Kidney epithelial cell (primary cell): ENCODE results near the gene FERD3L. TPM values are rescaled to one million over a fixed set of nuclear protein-coding genes. Genes with fewer than 3 reads are reported as not detected.

ENCODE experiments used
- DNase-seq: peaks from one replicate; pipeline ENCODE4 v3.0.0-alpha.2; 2010; ENCODE audit warnings: low read depth
- H3K27me3 ChIP-seq: 2 replicates; pipeline ENCODE4 v1.6.0; 2011; ENCODE audit warnings: low read length; ENCODE audit not compliant: control insufficient read depth, insufficient read depth
- H3K36me3 ChIP-seq: 2 replicates; pipeline ENCODE4 v1.5.1; 2011; ENCODE audit warnings: low read length; ENCODE audit not compliant: control insufficient read depth, insufficient read depth
- H3K4me3 ChIP-seq: 2 replicates; pipeline ENCODE4 v1.5.1; 2011; ENCODE audit warnings: low read depth, mild to moderate bottlenecking, control low read depth, low read length
- total RNA-seq: library from RNA; depleted of rRNA; stranded (reverse); fragments of >200 nt; gene quantifications from 2 replicates; pipeline ENCODE4 v1.2.3, GENCODE V29; 2015
- TF ChIP-seq, protein P1 (sequence below): IDR thresholded peaks from 2 replicates; pipeline ENCODE4 v1.5.1; 2011; ENCODE audit warnings: mild to moderate bottlenecking, moderate library complexity, low read length, control low read depth, inconsistent platforms; ENCODE audit not compliant: insufficient read depth, poor library complexity, severe bottlenecking

The FERD3L gene
- total RNA-seq, 1 donor from 2014 or later, result not detected

DNA sequence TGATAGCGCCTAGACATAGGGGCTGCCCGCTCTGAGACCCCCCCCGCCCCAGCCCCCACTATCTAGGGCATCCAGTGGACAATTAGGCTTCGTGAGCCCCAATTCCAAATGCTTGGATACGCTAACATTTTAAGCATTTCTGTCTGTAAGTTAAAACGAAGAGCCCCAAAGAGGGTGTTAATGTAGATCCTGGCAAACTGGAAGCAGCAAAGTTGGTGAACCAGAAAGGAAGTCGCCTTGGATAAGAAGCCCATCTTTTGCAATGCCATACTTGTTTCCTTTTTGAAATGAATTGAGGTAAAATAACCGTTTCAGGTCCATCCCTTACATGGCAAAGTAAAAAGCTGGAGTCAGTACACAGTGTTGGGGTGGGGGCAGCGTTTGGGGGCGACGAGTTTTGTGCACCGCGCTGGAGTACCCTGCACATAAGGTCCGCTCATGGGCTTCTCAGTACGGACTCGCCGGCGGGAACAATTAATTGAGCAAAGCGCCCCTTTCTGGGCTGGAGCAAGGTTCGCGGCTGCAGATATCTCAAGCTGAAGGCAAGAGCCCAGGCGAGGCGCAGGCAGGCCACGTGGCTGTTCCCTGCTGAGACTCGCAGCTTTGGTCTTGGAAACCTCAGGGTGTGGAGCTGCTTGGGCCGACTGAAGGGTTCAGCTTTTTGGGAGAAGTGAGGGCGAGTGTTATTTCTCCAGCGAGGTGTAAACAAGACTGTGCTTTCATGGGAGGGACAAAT is 26.4 kb downstream of the FERD3L start:
- H3K27me3 ChIP-seq, result peaks cover 50% of the 10 kb centered on the region
- no peak overlapping the region for H3K4me3 ChIP-seq
- TF ChIP-seq, protein P1, sequence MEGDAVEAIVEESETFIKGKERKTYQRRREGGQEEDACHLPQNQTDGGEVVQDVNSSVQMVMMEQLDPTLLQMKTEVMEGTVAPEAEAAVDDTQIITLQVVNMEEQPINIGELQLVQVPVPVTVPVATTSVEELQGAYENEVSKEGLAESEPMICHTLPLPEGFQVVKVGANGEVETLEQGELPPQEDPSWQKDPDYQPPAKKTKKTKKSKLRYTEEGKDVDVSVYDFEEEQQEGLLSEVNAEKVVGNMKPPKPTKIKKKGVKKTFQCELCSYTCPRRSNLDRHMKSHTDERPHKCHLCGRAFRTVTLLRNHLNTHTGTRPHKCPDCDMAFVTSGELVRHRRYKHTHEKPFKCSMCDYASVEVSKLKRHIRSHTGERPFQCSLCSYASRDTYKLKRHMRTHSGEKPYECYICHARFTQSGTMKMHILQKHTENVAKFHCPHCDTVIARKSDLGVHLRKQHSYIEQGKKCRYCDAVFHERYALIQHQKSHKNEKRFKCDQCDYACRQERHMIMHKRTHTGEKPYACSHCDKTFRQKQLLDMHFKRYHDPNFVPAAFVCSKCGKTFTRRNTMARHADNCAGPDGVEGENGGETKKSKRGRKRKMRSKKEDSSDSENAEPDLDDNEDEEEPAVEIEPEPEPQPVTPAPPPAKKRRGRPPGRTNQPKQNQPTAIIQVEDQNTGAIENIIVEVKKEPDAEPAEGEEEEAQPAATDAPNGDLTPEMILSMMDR, result no peak
- DNase-seq, result no peak
- H3K36me3 ChIP-seq, result no peaks in the 10 kb centered on the region

DNA sequence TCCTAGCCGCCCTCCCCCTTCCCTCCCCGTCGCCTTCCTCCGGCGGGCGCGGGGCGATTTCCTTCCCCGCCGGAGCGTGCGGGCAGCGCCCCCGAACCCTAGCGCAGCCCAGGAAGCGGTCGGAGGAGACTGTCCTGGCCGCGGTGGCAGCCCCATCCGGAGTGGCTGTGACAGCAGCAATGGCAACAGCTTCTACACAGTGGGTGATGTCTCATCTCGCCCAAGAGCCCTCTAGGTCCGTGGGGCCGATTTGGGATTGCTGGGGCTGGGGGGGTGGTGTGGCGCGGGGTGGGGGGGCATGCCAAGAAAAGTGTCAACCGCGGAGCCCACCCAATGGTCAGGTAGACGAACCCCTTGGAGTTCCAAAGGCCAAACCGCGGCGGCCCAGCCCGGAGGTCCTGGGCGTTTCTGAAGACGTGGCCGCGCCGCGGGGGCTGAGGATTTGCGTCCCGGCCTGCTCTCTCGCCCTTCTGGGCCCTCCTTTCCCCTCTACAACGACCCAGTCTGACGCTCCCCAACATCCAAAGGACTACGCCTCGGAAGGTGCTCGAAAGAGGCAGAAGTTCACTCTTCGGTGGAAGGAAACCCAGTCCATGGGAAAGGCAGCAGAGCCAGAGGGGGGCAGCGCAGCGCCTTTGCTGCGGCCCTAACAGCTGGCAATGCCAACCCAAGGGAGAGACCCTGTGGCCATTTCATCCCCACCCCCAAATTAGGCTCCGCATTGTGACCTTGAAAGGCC is 27.2 kb downstream of the FERD3L start:
- no peak for DNase-seq
- H3K27me3 ChIP-seq, result peaks cover 56% of the 10 kb centered on the region
- peak overlapping the region; percentile 31 for H3K4me3 ChIP-seq
- TF ChIP-seq, protein P1, result no peak
- H3K36me3 ChIP-seq, result no peaks in the 10 kb centered on the region

DNA sequence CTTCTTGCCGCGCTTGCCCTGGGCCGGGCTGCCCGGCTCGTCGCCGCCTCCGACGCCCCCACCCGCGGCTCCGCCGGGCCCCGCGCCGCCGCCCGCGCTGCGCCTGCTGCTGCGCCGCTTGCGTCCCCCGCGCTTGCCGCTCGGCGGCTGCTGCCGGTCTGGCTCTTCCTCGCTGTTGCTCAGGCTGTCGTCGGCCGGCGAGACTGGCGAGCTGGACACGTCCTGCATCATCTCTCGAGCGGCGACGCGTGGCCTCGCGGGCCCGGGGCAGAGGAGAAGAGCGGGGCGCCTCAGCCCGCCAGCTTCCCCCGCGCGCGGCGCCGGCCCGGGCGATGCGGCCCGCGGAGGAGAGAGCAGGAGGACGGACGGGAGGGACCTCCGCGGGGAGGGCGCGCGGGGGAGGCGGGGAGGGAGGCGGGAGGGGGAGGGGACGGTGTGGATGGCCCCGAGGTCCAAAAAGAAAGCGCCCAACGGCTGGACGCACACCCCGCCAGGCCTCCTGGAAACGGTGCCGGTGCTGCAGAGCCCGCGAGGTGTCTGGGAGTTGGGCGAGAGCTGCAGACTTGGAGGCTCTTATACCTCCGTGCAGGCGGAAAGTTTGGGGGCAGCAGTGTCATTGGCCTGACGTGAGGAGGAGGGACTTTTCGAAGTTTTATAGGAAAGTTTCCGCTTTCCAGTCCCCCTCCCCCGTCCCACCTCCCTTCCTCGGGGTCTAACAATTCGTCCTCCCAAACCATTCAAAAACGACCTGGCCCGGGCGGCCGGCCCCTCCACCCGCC is 27.9 kb downstream of the FERD3L start, which contains the start of gene TWIST1:
Gene TWIST1 (minus strand): TSS at position 546 of the 779 bp plus-strand sequence. CDS start 315 bp downstream, at position 231.
- TF ChIP-seq, protein P1, result no peak
- H3K4me3 ChIP-seq, result peak within 1 kb of the TSS; percentile 39
- H3K36me3 ChIP-seq, result no peaks in the 10 kb centered on the region
- peak; percentile 16 for DNase-seq
- peaks cover 63% of the 10 kb centered on the region for H3K27me3 ChIP-seq

DNA sequence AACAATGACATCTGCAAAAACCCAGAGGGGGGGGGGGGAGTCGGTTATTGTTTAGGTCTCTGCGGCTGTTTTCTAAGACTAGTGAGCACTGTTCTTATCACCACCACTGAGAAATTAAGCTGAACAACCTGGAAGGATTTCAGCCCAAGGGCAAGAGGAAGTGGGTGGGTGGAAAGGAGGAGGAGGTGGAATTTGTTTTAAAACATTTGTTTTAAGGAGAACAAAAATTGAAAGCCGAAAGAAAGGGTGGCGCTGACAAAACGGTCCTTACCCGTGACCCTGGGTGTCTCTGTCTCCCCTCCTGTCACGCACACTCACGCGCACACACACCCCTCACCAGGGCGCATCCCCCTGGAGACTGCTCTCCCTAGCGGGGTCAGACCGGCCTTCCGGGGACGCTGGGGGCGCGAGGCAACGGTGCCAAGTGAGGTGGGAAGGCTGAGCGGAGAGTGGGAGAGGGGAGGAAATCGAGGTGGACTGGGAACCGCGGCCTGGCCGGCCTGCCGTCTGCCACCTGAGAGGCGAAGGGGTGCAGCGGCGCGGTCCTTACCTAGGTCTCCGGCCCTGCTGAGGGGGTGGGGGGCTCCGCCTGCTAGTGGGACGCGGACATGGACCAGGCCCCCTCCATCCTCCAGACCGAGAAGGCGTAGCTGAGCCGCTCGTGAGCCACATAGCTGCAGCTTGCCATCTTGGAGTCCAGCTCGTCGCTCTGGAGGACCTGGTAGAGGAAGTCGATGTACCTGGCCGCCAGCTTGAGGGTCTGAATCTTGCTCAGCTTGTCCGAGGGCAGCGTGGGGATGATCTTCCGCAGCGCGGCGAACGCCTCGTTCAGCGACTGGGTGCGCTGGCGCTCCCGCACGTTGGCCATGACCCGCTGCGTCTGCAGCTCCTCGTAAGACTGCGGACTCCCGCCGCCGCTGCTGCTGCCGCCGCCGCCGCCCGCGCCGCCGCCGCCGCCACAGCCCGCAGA is 28.8 kb downstream of the FERD3L start:
- DNase-seq, result no peak
- TF ChIP-seq, protein P1, result no peak
- Histone ChIP-seq H3K36me3 (no peaks in the 10 kb centered on the region), H3K4me3 (peak overlapping the region; percentile 39), H3K27me3 (peaks cover 72% of the 10 kb centered on the region)

DNA sequence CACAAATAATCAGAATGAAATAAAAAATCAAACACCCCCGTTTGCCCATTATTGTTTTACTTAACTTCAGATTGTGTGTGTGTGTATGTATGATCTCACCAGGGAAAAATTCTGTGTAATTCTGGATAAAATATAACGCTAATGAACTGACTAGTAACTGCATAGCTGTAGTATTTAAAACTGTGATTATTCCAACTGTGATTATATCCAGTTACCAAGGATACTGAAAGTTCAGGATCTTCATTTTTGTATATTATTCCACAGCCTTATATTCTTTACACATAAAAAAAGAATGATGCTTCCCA is 30.7 kb downstream of the FERD3L start:
- no peak for DNase-seq
- H3K36me3 ChIP-seq, result no peaks in the 10 kb centered on the region
- TF ChIP-seq, protein P1, result no peak
- no peak overlapping the region for H3K4me3 ChIP-seq
- peaks cover 75% of the 10 kb centered on the region for H3K27me3 ChIP-seq
